Kidney (tissue), 14 donors: Measurements from ENCODE around the gene TSPAN14. TPM values are rescaled to one million over a fixed set of nuclear protein-coding genes. Genes with fewer than 3 reads are reported as not detected.
A peak's percentile ranks its signal among the peaks of the same experiment; 100 is the strongest.

Source experiments
- DNase-seq, 5 donors: peaks; one replicate each; pipeline ENCODE4 v3.0.0-alpha.2; 2013 to 2020
- FAIRE-seq: peaks from 2 replicates; lab custom pipeline; 2012; peaks lifted over from hg19 to GRCh38; lab: Jason Lieb, UNC
- H3K27ac ChIP-seq, 2 donors: one replicate each; pipeline ENCODE4 v1.7.0; 2013; ENCODE audit warnings: low read depth in 2 of 2, low read length in 2 of 2, inconsistent platforms in 1 of 2
- H3K27me3 ChIP-seq: one replicate; pipeline ENCODE4 v1.7.1; 2013; ENCODE audit warnings: low read length, inconsistent platforms; ENCODE audit not compliant: control insufficient read depth, insufficient read depth
- H3K36me3 ChIP-seq, 3 donors: one replicate each; pipeline versions ENCODE4 v1.7.0 to v1.7.1; 2013; ENCODE audit warnings: low read length in 3 of 3, control low read depth in 1 of 3, inconsistent platforms in 1 of 3; ENCODE audit not compliant: insufficient read depth in 3 of 3, control insufficient read depth in 2 of 3
- H3K4me1 ChIP-seq, 3 donors: one replicate each; pipeline versions ENCODE4 v1.7.0 to v1.7.1; 2013; ENCODE audit warnings: low read length in 3 of 3, inconsistent platforms in 1 of 3, low read depth in 1 of 3; ENCODE audit not compliant: control insufficient read depth in 2 of 3, insufficient read depth in 2 of 3
- H3K4me3 ChIP-seq, 3 donors: one replicate each; pipeline versions ENCODE4 v1.7.0 to v1.8.1; 2013; ENCODE audit warnings: low read length in 3 of 3, control low read depth in 1 of 3, inconsistent platforms in 1 of 3
- H3K9ac ChIP-seq, 3 donors: one replicate each; pipeline versions ENCODE4 v1.7.0 to v1.7.1; 2013; ENCODE audit warnings: low read length in 3 of 3, control low read depth in 1 of 3, inconsistent platforms in 1 of 3
- H3K9me3 ChIP-seq, 3 donors: one replicate each; pipeline versions ENCODE4 v1.7.0 to v1.7.1; 2013; ENCODE audit warnings: low read length in 3 of 3, control low read depth in 1 of 3, inconsistent platforms in 1 of 3; ENCODE audit not compliant: control insufficient read depth in 2 of 3, insufficient read depth in 1 of 3
- intact Hi-C: fragments of 100-400 bp; cut with DNase I; formaldehyde crosslinking; loops from one replicate; pipeline ENCODE4 v1.11.1; 2022
- polyA plus RNA-seq: library from polyadenylated mRNA; stranded (reverse); fragments of 350-450 nt; fragmentation: Illumina TruSeq; extraction: RNeasy Lipid Tissue Mini Kit (QIAGEN cat#74804); gene quantifications from one replicate; pipeline ENCODE4 v1.2.3, GENCODE V29; 2014; ENCODE audit warnings: low read depth, low replicate concordance; ENCODE audit not compliant: insufficient read depth
- total RNA-seq: library from RNA; stranded (reverse); fragmentation: NEBNext Ultra II Directional; extraction: Animal tissue kit (Norgen Biotek cat#: 25700); gene quantifications from one replicate; pipeline ENCODE4 v1.2.1, GENCODE V29; 2021
- TF ChIP-seq, protein P1 (sequence below): IDR thresholded peaks from 3 replicates; pipeline ENCODE4 v1.5.1; 2012; ENCODE audit warnings: mild to moderate bottlenecking, moderate library complexity, borderline replicate concordance; ENCODE audit not compliant: insufficient read depth; ENCODE audit errors: extremely low read depth
- donor health status: control.
- donor health status: control.
- donor health status: control.
- donor health status: control.
- donor health status: control.
- donor health status: DM: yes; HTN: yes; CAD: no.
- donor health status: Normal renal cell carcinoma (clear cell type).

The TSPAN14 gene
- total and polyA plus RNA-seq, 2 donors from 2014 or later, result 36.8 to 183 TPM

DNA sequence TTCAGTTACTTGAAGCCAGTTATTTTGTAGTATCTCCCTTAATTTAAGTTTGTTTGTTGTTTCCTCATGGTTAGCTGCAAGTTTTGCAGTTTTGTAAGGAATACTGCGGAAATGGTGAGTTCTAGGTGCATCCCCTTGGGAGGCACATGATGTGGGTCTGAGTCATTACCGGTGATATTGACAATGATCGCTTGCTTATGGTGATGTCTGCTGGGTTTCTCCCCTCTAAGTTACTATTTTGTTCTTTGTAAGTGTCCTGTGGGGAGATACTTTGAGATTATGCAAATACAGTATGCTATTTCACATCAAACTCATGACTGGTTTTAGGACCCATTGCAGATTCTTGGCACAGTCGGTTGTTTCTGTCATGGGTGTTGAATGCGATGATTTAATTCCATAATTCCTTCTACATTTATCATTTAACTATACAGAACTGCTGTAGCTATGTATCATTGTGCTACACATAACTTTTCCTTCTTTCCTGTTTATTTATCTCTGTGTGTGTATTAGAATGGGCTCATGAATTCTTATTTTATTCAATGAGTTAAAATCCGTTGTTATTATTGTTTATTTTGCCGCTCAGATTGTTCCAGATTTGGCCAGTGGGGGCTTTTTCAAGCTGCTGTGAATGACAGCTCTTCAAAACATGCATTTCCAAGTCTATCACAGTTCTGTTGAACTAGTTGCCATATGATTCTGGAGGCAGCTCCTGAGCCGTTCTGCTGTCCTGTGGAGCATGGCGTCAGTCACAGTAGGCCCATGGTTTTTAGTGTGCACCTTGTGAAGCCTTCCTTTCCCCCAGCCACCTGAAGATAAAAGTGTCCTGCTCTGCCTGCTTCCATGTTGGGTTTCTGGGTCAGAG lies 18.4 kb downstream of the TSPAN14 start:
- TF ChIP-seq, protein P1, sequence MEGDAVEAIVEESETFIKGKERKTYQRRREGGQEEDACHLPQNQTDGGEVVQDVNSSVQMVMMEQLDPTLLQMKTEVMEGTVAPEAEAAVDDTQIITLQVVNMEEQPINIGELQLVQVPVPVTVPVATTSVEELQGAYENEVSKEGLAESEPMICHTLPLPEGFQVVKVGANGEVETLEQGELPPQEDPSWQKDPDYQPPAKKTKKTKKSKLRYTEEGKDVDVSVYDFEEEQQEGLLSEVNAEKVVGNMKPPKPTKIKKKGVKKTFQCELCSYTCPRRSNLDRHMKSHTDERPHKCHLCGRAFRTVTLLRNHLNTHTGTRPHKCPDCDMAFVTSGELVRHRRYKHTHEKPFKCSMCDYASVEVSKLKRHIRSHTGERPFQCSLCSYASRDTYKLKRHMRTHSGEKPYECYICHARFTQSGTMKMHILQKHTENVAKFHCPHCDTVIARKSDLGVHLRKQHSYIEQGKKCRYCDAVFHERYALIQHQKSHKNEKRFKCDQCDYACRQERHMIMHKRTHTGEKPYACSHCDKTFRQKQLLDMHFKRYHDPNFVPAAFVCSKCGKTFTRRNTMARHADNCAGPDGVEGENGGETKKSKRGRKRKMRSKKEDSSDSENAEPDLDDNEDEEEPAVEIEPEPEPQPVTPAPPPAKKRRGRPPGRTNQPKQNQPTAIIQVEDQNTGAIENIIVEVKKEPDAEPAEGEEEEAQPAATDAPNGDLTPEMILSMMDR, result no peak
- H3K27ac ChIP-seq, result peak overlapping the region; percentile 9 to 34
- no peak overlapping the region for H3K9ac ChIP-seq
- H3K9me3 ChIP-seq, result no peaks in the 10 kb centered on the region
- intact Hi-C loops, result no loop called here
- H3K4me1 ChIP-seq, result peaks cover 0 to 44% (median 41%) of the 10 kb centered on the region in 3 donors
- DNase-seq (peak in 1 of 5 donors; percentile 16), FAIRE-seq (no peak)
- no peaks in the 10 kb centered on the region for H3K27me3 ChIP-seq
- no peak overlapping the region for H3K4me3 ChIP-seq
- peaks cover 0 to 8% (median 2%) of the 10 kb centered on the region in 3 donors for H3K36me3 ChIP-seq

DNA sequence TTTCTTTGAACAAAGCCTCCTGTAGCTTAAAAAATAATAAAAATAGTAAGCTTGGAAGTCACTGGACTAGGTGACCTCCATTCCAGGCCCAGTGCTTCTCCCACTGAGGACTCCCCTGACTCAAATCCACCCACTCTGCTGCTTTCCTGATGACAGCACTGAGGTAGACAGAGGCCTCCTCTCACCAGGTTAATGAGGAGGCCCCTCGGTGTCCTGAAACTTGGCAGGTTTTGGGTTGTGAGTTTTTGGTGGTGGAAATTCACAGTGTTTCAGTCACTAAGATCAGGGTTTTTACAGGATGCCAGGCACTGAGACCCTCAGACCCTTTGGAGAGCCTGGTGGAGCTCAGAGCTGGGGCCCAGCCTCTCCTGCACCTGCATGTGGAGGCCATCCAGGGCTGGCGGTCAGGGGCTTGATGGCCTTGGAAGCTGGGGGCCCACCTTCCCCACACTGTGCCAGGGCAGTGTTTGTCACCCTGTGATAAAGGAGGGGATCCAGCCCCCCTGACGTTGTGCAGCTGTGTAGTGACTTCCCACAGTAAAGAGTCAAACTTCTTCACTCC lies 19.1 kb downstream of the TSPAN14 start:
- intact Hi-C loops, result no loop called here
- peaks cover 0 to 14% (median 2%) of the 10 kb centered on the region in 3 donors for H3K36me3 ChIP-seq
- H3K27ac ChIP-seq, result peak overlapping the region; percentile 9 to 34
- DNase-seq (peak in 1 of 5 donors; percentile 33), FAIRE-seq (no peak)
- H3K9ac ChIP-seq, result no peak overlapping the region
- H3K27me3 ChIP-seq, result no peaks in the 10 kb centered on the region
- TF ChIP-seq, protein P1, result no peak
- no peak overlapping the region for H3K4me3 ChIP-seq
- peaks cover 0 to 3% (median 0%) of the 10 kb centered on the region in 3 donors for H3K9me3 ChIP-seq
- peaks cover 0 to 40% (median 34%) of the 10 kb centered on the region in 3 donors for H3K4me1 ChIP-seq

DNA sequence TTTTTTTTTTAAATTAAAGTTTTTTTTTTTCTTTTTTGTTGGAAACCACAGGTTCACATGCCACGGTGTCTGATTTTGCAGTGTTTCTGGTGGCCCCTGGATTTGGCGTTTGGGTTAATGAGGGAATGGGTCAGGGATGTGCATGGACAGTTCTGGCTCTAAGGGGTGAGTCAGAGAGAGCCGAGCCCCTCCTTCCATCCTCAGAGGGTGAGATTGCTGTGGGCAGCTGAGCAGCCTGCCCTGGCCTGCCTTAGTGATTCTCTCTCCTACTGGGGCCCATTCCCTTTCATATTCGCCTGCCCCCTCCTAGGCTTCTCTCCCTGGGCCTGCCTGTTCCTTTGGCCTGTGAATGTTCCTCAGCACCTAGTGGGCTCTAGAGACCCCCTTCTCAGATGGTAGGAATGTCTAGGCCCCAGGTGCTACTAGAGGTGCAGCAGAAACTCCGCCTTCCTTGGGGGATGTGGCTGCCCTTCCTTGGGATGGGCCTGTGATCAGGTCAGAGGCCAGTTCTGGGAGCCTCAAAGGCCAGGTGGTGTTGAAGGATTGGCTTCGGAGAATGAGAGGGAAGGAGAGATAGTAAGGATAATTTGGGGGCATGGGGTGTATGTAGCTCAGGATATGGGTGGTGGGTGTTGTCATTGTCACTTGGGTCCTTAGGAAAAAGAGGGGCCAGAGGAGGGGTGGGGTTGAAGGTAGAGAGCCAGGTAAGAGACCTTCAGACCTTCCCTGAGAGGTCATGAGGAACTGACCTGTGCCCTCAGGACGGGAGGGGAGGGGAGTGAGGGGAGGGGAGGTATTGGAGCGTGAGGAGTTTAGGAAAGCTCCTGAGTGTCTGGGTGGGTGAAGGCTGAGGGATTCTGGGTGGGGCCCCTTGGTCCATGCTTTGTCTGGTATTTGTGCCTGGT lies 19.8 kb downstream of the TSPAN14 start:
- Histone ChIP-seq H3K9ac (no peak overlapping the region), H3K27ac (peak overlapping the region in 1 of 2 donors; percentile 30), H3K4me1 (peaks cover 0 to 34% (median 29%) of the 10 kb centered on the region in 3 donors), H3K27me3 (no peaks in the 10 kb centered on the region), H3K36me3 (peaks cover 0 to 14% (median 2%) of the 10 kb centered on the region in 3 donors), H3K9me3 (peaks cover 0 to 4% (median 0%) of the 10 kb centered on the region in 3 donors), H3K4me3 (no peak overlapping the region)
- intact Hi-C loops, result no loop called here
- TF ChIP-seq, protein P1, result no peak
- FAIRE-seq (no peak), DNase-seq (peak in 1 of 5 donors; percentile 38)
